GM12878 (cell line): Measurements from ENCODE around the gene COL5A1. TPM values are rescaled to one million over a fixed set of nuclear protein-coding genes. Genes with fewer than 3 reads are reported as not detected.

ENCODE experiments used
- ATAC-seq: fragments of 200-7000 bp; cut with Tn5 transposase; 3 replicates; pipeline ENCODE4 v1.9.1; 2020; ENCODE audit warnings: mild to moderate bottlenecking, moderate library complexity
- BruUV-seq: library from RNA; stranded (reverse); fragments of 400-500 nt; replicated peaks from 2 replicates; lab custom pipeline; 2021; lab: Mats Ljungman, UMichigan
- CTCF ChIA-PET: fragments of 300-600 bp; sonication (Branson Sonifier 250); formaldehyde crosslinking; extraction: SDS; loops from one replicate; lab custom pipeline; 2021; ENCODE audit warnings: inconsistent platforms; lab: Yijun Ruan, JAX
- POLR2A ChIA-PET: fragments of 350-600 bp; formaldehyde crosslinking; extraction: SDS; loops from one replicate; lab custom pipeline; 2021; ENCODE audit warnings: inconsistent platforms; lab: Charles Lee
- RAD21 ChIA-PET: fragments of 300-600 bp; sonication (Branson Sonifier 250); formaldehyde crosslinking; loops from one replicate; lab custom pipeline; 2023; ENCODE audit warnings: antibody characterized with exemption; ENCODE audit not compliant: unreplicated experiment; lab: Charles Lee
- SMC1A ChIA-PET: fragments of 300-600 bp; sonication (Branson Sonifier 250); formaldehyde crosslinking; loops from one replicate; lab custom pipeline; 2023; ENCODE audit not compliant: unreplicated experiment, uncharacterized antibody; lab: Charles Lee
- DNase-seq: peaks from one replicate; pipeline ENCODE4 v3.0.0-alpha.2; 2011; ENCODE audit warnings: low read depth, low spot score
- FAIRE-seq: peaks from 3 replicates; lab custom pipeline; 2011; peaks lifted over from hg19 to GRCh38; lab: Jason Lieb, UNC
- H2AFZ ChIP-seq: 2 replicates; pipeline ENCODE4 v1.6.0; 2011; ENCODE audit warnings: low read depth, low read length, control low read depth; ENCODE audit not compliant: control insufficient read depth
- H3K27ac ChIP-seq: 2 replicates; pipeline ENCODE4 v1.5.1; 2011; ENCODE audit warnings: control low read depth; ENCODE audit not compliant: control insufficient read depth, insufficient read depth
- H3K27me3 ChIP-seq, 2 experiments: replicated peaks in 1 of 2; 2 replicates each; pipeline versions ENCODE4 v1.6.0 to v1.6.1; 2011; ENCODE audit warnings: low read length in 1 of 2; ENCODE audit not compliant: control insufficient read depth in 2 of 2, insufficient read depth in 2 of 2
- H3K36me3 ChIP-seq, 2 experiments: 2 replicates each; pipeline ENCODE4 v1.5.1; 2011; ENCODE audit warnings: low read length in 1 of 2; ENCODE audit not compliant: control insufficient read depth in 2 of 2, insufficient read depth in 2 of 2
- H3K4me1 ChIP-seq: 2 replicates; pipeline ENCODE4 v1.6.1; 2011; ENCODE audit warnings: mild to moderate bottlenecking, low read length, moderate library complexity, mixed read lengths; ENCODE audit not compliant: control insufficient read depth, insufficient read depth
- H3K4me2 ChIP-seq: 2 replicates; pipeline ENCODE4 v1.6.0; 2011; ENCODE audit warnings: control low read depth; ENCODE audit not compliant: control insufficient read depth, insufficient read depth
- H3K4me3 ChIP-seq: fragments of 200-600 bp; sonication (generic); 2 replicates; pipeline ENCODE4 v1.5.1; 2016
- H3K79me2 ChIP-seq: 2 replicates; pipeline ENCODE4 v1.6.0; 2011; ENCODE audit warnings: low read length; ENCODE audit not compliant: control insufficient read depth, insufficient read depth
- H3K9ac ChIP-seq: 2 replicates; pipeline ENCODE4 v1.8.0; 2011; ENCODE audit warnings: low read length, control low read depth, mixed read lengths; ENCODE audit not compliant: control insufficient read depth, insufficient read depth
- H3K9me3 ChIP-seq: replicated peaks from 3 replicates; pipeline ENCODE4 v1.5.1; 2011; ENCODE audit warnings: mild to moderate bottlenecking, low read length; ENCODE audit not compliant: control insufficient read depth, insufficient read depth
- H4K20me1 ChIP-seq: 2 replicates; pipeline ENCODE4 v1.6.0; 2011; ENCODE audit not compliant: control insufficient read depth, insufficient read depth
- DPF2 ChIP-seq: fragments of 450-650 bp; IDR thresholded peaks from 2 replicates; pipeline ENCODE4 v1.6.1; 2017; ENCODE audit warnings: mild to moderate bottlenecking
- ESRRA ChIP-seq: IDR thresholded peaks from 2 replicates; pipeline ENCODE4 v1.6.1; 2012; ENCODE audit warnings: mild to moderate bottlenecking, low read length, improper control_type of control experiment
- HDAC2 ChIP-seq: fragments of 200-600 bp; sonication (generic); IDR thresholded peaks from 2 replicates; pipeline ENCODE4 v1.6.1; 2017
- IRF5 ChIP-seq: fragments of 450-650 bp; IDR thresholded peaks from 2 replicates; pipeline ENCODE4 v1.6.1; 2017; ENCODE audit warnings: borderline replicate concordance
- MLLT1 ChIP-seq: fragments of 450-650 bp; IDR thresholded peaks from 2 replicates; pipeline ENCODE4 v1.6.1; 2016; ENCODE audit warnings: mild to moderate bottlenecking
- MXI1 ChIP-seq: fragments of 150-350 bp; IDR thresholded peaks from 2 replicates; pipeline ENCODE4 v1.6.1; 2011; ENCODE audit warnings: low read depth, mild to moderate bottlenecking, inconsistent platforms, low read length, improper control_type of control experiment
- NFIC ChIP-seq: IDR thresholded peaks from 2 replicates; pipeline ENCODE4 v1.6.1; 2012; ENCODE audit warnings: low read depth, mild to moderate bottlenecking, inconsistent platforms, low read length, moderate library complexity
- NFYA ChIP-seq: IDR thresholded peaks from 2 replicates; pipeline ENCODE4 v1.6.1; 2011; ENCODE audit warnings: low read depth, mild to moderate bottlenecking, low read length, improper control_type of control experiment, borderline replicate concordance
- PAX8 ChIP-seq: fragments of 450-650 bp; IDR thresholded peaks from 2 replicates; pipeline ENCODE4 v1.6.1; 2017; ENCODE audit warnings: mild to moderate bottlenecking, moderate library complexity
- POLR2AphosphoS2 ChIP-seq: IDR thresholded peaks from 2 replicates; pipeline ENCODE4 v1.6.1; 2011; ENCODE audit warnings: low read depth, mild to moderate bottlenecking, low read length, improper control_type of control experiment, moderate library complexity
- SKIL ChIP-seq: fragments of 450-650 bp; IDR thresholded peaks from 2 replicates; pipeline ENCODE4 v1.6.1; 2017; ENCODE audit warnings: mild to moderate bottlenecking, low read depth, inconsistent platforms; ENCODE audit not compliant: poor library complexity, severe bottlenecking
- STAT3 ChIP-seq: IDR thresholded peaks from 2 replicates; pipeline ENCODE4 v1.6.1; 2011; ENCODE audit warnings: low read depth, low read length, improper control_type of control experiment
- TCF12 ChIP-seq: IDR thresholded peaks from 2 replicates; pipeline ENCODE4 v1.6.1; 2011; ENCODE audit warnings: low read depth, mild to moderate bottlenecking, low read length
- YBX1 ChIP-seq: fragments of 450-650 bp; IDR thresholded peaks from 2 replicates; pipeline ENCODE4 v1.6.1; 2016; ENCODE audit warnings: antibody characterized with exemption
- ZNF274 ChIP-seq: IDR thresholded peaks from one replicate; pipeline ENCODE4 v1.8.0; 2011; ENCODE audit not compliant: insufficient read length, insufficient read depth
- WGBS: methylation state at CpG from one replicate; pipeline ENCODE4 v1.1.6; 2016; ENCODE audit warnings: low lambda C conversion rate; ENCODE audit not compliant: insufficient replicate concordance, insufficient coverage; ENCODE audit errors: missing lambda C conversion rate; 5-methylcytosine and 5-hydroxymethylcytosine counted together
- in situ Hi-C: fragments of 300-500 bp; cut with MboI; formaldehyde crosslinking; loops from 9 replicates; pipeline ENCODE4 v1.14.3; 2018; ENCODE audit warnings: mixed read lengths
- intact Hi-C: fragments of 100-400 bp; cut with micrococcal nuclease; formaldehyde crosslinking; loops from one replicate; pipeline ENCODE4 v1.14.2; 2022; ENCODE audit not compliant: unreplicated experiment
- polyA plus RNA-seq, 11 experiments: library from polyadenylated mRNA; depleted of rRNA in 4 of 11; unstranded in 6 of 11; stranded (reverse) in 5 of 11; fragments of >200 nt; fragmentation: Nextera tagmentation in 4 of 11; fragmentation: Illumina TruSeq in 1 of 11; extraction: Ambion mirVana in 4 of 11; extraction: Trizol in 1 of 11; gene quantifications; 1 replicate in 1 of 11; 2 replicates in 10 of 11; pipeline versions ENCODE4 v1.2.1 to v1.2.3, GENCODE V29; 2011 to 2016; ENCODE audit warnings: inconsistent platforms in 2 of 11, missing spikeins in 2 of 11, low read depth in 1 of 11
- total RNA-seq, 4 experiments: library from RNA; depleted of rRNA in 3 of 4; stranded (reverse); fragments of >200 nt in 3 of 4; fragmentation: Illumina TruSeq in 1 of 4; extraction: Trizol in 1 of 4; gene quantifications; 2 replicates each; pipeline versions ENCODE4 v1.2.1 to v1.2.3, GENCODE V29; 2013 to 2021
- TF ChIP-seq, protein P1 (sequence below): IDR thresholded peaks from 2 replicates; pipeline ENCODE4 v1.6.1; 2012; ENCODE audit warnings: low read length, inconsistent platforms

COL5A1 gene
- total and polyA plus RNA-seq, 10 of the 15 experiments (the other 5 are each of a cell fraction or from before 2014, with no cell fraction given), result under 0.01 to 0.15 (median 0.13) TPM; not detected in 4

GRCh38 chr9:134752471-134753168, 111.0 kb downstream of the COL5A1 start (continued):
- TF ChIP-seq STAT3 (no peak), HDAC2 (no peak)

DNA sequence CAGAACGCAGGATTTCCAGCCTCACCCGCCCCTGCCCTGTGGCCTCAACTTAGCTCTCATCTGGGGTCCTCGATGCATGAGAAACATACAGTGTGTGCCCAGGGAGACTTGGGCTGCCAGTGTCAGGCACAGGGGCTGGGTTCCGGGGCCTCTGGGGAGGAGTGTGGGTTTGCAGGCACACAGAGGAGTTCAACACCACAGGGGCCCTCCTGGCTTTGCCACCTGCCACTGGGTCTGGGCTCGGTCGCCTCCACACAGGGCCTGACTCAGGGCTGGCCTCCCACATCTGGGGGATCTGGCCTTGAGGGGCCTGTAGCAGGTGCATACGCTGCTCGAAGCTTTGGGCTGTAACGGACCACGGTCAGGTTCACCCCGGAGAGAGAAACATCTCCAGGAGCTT, 111.6 kb downstream of the COL5A1 start:
- H3K4me2 ChIP-seq, result no peak overlapping the region
- no peak overlapping the region for H3K27ac ChIP-seq
- no peak for ATAC-seq
- H3K9ac ChIP-seq, result no peak overlapping the region
- ChIA-PET RAD21 (no interaction called here), SMC1A (no interaction called here), CTCF (no interaction called here), POLR2A (no interaction called here)
- peaks cover 0 to 2% of the 10 kb centered on the region in 2 experiments; a peak in 1 of 4 replicates for H3K27me3 ChIP-seq
- H3K9me3 ChIP-seq, result no peaks in the 10 kb centered on the region
- no TSS peak for BruUV-seq
- FAIRE-seq, result no peak
- H2AFZ ChIP-seq, result no peak overlapping the region
- no peaks in the 10 kb centered on the region for H4K20me1 ChIP-seq
- H3K4me3 ChIP-seq, result no peak overlapping the region
- in situ Hi-C loops, result no loop called here
- no peaks in the 10 kb centered on the region for H3K4me1 ChIP-seq
- 24% methylated on average over 11 of the region's 11 CpGs for WGBS
- DNase-seq, result no peak
- H3K79me2 ChIP-seq, result no peaks in the 10 kb centered on the region
- intact Hi-C loops, result no loop called here
- H3K36me3 ChIP-seq, result no peaks in the 10 kb centered on the region
- TF ChIP-seq MXI1 (no peak), PAX8 (no peak), POLR2AphosphoS2 (no peak), TCF12 (no peak), NFYA (no peak), IRF5 (no peak), NFIC (no peak), DPF2 (no peak), MLLT1 (no peak), ZNF274 (no peak), ESRRA (no peak), SKIL (no peak), YBX1 (no peak)
- TF ChIP-seq, protein P1, sequence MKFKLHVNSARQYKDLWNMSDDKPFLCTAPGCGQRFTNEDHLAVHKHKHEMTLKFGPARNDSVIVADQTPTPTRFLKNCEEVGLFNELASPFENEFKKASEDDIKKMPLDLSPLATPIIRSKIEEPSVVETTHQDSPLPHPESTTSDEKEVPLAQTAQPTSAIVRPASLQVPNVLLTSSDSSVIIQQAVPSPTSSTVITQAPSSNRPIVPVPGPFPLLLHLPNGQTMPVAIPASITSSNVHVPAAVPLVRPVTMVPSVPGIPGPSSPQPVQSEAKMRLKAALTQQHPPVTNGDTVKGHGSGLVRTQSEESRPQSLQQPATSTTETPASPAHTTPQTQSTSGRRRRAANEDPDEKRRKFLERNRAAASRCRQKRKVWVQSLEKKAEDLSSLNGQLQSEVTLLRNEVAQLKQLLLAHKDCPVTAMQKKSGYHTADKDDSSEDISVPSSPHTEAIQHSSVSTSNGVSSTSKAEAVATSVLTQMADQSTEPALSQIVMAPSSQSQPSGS, result no peak
